IMR-90 (cell line): ENCODE results near the gene TMEM54. TPM values are rescaled to one million over a fixed set of nuclear protein-coding genes. Genes with fewer than 3 reads are reported as not detected.

ENCODE experiments used
- ATAC-seq: fragments of 200-7000 bp; cut with Tn5 transposase; 2 replicates; pipeline ENCODE4 v1.9.1; 2020; ENCODE audit warnings: low read depth, mild to moderate bottlenecking, moderate library complexity
- BruUV-seq: library from RNA; stranded (reverse); fragments of 400-500 nt; replicated peaks from 2 replicates; lab custom pipeline; 2021; lab: Mats Ljungman, UMichigan
- CTCF ChIA-PET: fragments of 300-600 bp; formaldehyde crosslinking; extraction: SDS; loops from one replicate; lab custom pipeline; 2021; ENCODE audit warnings: antibody characterized with exemption; lab: Yijun Ruan, JAX
- POLR2A ChIA-PET: fragments of 300-600 bp; sonication (Branson Sonifier 250); formaldehyde crosslinking; loops from one replicate; lab custom pipeline; 2022; ENCODE audit warnings: antibody characterized with exemption; ENCODE audit not compliant: unreplicated experiment; lab: Charles Lee
- DNase-seq: peaks from one replicate; pipeline ENCODE4 v3.0.0; 2013
- H2AFZ ChIP-seq: replicated peaks from 2 replicates; pipeline ENCODE3; 2013; ENCODE audit warnings: low read length, mild to moderate bottlenecking; ENCODE audit not compliant: poor library complexity
- H2AK5ac ChIP-seq: 2 replicates; pipeline ENCODE4 v1.6.1; 2013; ENCODE audit warnings: low read depth, low read length, inconsistent platforms
- H2AK9ac ChIP-seq: replicated peaks from 2 replicates; pipeline ENCODE3; 2013; ENCODE audit warnings: mild to moderate bottlenecking, low read depth, low read length, moderate library complexity; ENCODE audit not compliant: poor library complexity
- H2BK120ac ChIP-seq: 2 replicates; pipeline ENCODE4 v1.6.1; 2013; ENCODE audit warnings: low read depth, low read length, inconsistent platforms
- H2BK15ac ChIP-seq: 3 replicates; pipeline ENCODE4 v1.6.1; 2013; ENCODE audit warnings: low read depth, low read length, inconsistent platforms
- H2BK20ac ChIP-seq: 2 replicates; pipeline ENCODE4 v1.6.1; 2013; ENCODE audit warnings: low read depth, mild to moderate bottlenecking, inconsistent platforms, low read length, moderate library complexity
- H2BK5ac ChIP-seq: 2 replicates; pipeline ENCODE4 v1.6.1; 2013; ENCODE audit warnings: mild to moderate bottlenecking, low read depth, low read length, inconsistent platforms; ENCODE audit not compliant: poor library complexity, severe bottlenecking
- H3K14ac ChIP-seq: replicated peaks from 2 replicates; pipeline ENCODE4 v1.6.1; 2013; ENCODE audit warnings: low read depth, low read length, inconsistent platforms
- H3K18ac ChIP-seq: 2 replicates; pipeline ENCODE4 v1.6.1; 2013; ENCODE audit warnings: low read depth, low read length, control low read depth
- H3K23ac ChIP-seq: 2 replicates; pipeline ENCODE4 v1.6.1; 2013; ENCODE audit warnings: low read depth, low read length, inconsistent platforms
- H3K27ac ChIP-seq: 2 replicates; pipeline ENCODE4 v1.5.1; 2013; ENCODE audit warnings: mild to moderate bottlenecking, control low read depth, low read length; ENCODE audit not compliant: insufficient read depth
- H3K27me3 ChIP-seq: 2 replicates; pipeline ENCODE4 v1.6.1; 2013; ENCODE audit warnings: low read length; ENCODE audit not compliant: control insufficient read depth, insufficient read depth
- H3K36me3 ChIP-seq: 2 replicates; pipeline ENCODE4 v1.6.1; 2013; ENCODE audit warnings: low read length, mixed read lengths; ENCODE audit not compliant: control insufficient read depth, insufficient read depth
- H3K4ac ChIP-seq: 2 replicates; pipeline ENCODE4 v1.6.1; 2013; ENCODE audit warnings: low read depth, low read length, inconsistent platforms
- H3K4me1 ChIP-seq: 2 replicates; pipeline ENCODE4 v1.6.1; 2013; ENCODE audit warnings: low read length, mixed read lengths; ENCODE audit not compliant: control insufficient read depth, insufficient read depth
- H3K4me2 ChIP-seq: 2 replicates; pipeline ENCODE4 v1.6.1; 2013; ENCODE audit warnings: low read depth, mild to moderate bottlenecking, control low read depth, low read length, moderate library complexity
- H3K4me3 ChIP-seq: 2 replicates; pipeline ENCODE4 v1.5.1; 2013; ENCODE audit warnings: low read depth, mild to moderate bottlenecking, control low read depth, low read length, moderate library complexity; ENCODE audit not compliant: insufficient read depth
- H3K56ac ChIP-seq: 2 replicates; pipeline ENCODE4 v1.6.1; 2013; ENCODE audit warnings: low read length, inconsistent platforms; ENCODE audit not compliant: insufficient read depth; ENCODE audit errors: extremely low read depth
- H3K79me1 ChIP-seq, 2 experiments: 2 replicates each; pipeline ENCODE4 v1.6.1; 2013; ENCODE audit warnings: low read length in 2 of 2, inconsistent platforms in 1 of 2, low read depth in 1 of 2
- H3K9ac ChIP-seq: 2 replicates; pipeline ENCODE4 v1.6.1; 2013; ENCODE audit warnings: low read depth, low read length, control low read depth
- H3K9me1 ChIP-seq: 2 replicates; pipeline ENCODE4 v1.6.1; 2013; ENCODE audit warnings: low read length, inconsistent platforms; ENCODE audit not compliant: insufficient read depth
- H3K9me3 ChIP-seq: 2 replicates; pipeline ENCODE4 v1.6.1; 2013; ENCODE audit warnings: low read length; ENCODE audit not compliant: control insufficient read depth, insufficient read depth
- H4K20me1 ChIP-seq: 2 replicates; pipeline ENCODE4 v1.6.1; 2013; ENCODE audit warnings: low read length, inconsistent platforms; ENCODE audit not compliant: insufficient read depth
- H4K5ac ChIP-seq: 2 replicates; pipeline ENCODE4 v1.6.1; 2013; ENCODE audit warnings: mild to moderate bottlenecking, low read depth, low read length, control low read depth
- H4K8ac ChIP-seq, 2 experiments: 2 replicates each; pipeline ENCODE4 v1.6.1; 2013; ENCODE audit warnings: low read depth in 2 of 2, low read length in 2 of 2, control low read depth in 1 of 2, inconsistent platforms in 1 of 2
- H4K91ac ChIP-seq: 2 replicates; pipeline ENCODE4 v1.6.1; 2013; ENCODE audit warnings: low read depth, low read length, inconsistent platforms; ENCODE audit not compliant: insufficient read depth
- CHD1 ChIP-seq: IDR thresholded peaks from 2 replicates; pipeline ENCODE4 v1.6.1; 2012; ENCODE audit warnings: low read depth, low read length, improper control_type of control experiment
- RCOR1 ChIP-seq: IDR thresholded peaks from 2 replicates; pipeline ENCODE4 v1.6.1; 2012; ENCODE audit warnings: mild to moderate bottlenecking, low read length, improper control_type of control experiment; ENCODE audit not compliant: insufficient replicate concordance
- RFX5 ChIP-seq: IDR thresholded peaks from 2 replicates; pipeline ENCODE4 v1.8.0; 2012; ENCODE audit warnings: low read depth, mild to moderate bottlenecking, low read length, moderate library complexity
- WGBS, 2 experiments: methylation state at CpG; one replicate each; pipeline versions ENCODE4 v1.1.5 to v1.1.7; 2013; ENCODE audit warnings: missing lambda C conversion rate in 2 of 2; ENCODE audit not compliant: insufficient read length in 1 of 2; ENCODE audit errors: extremely low coverage in 2 of 2; 5-methylcytosine and 5-hydroxymethylcytosine counted together
- dilution Hi-C: fragments of 300-500 bp; cut with HindIII; formaldehyde crosslinking; loops from one replicate; pipeline ENCODE4 v1.14.3; 2018; ENCODE audit warnings: low sequenced_read_pairs; ENCODE audit not compliant: unreplicated experiment
- in situ Hi-C: fragments of 300-500 bp; cut with MboI; formaldehyde crosslinking; loops from 3 replicates; pipeline ENCODE4 v1.14.3; 2019; ENCODE audit warnings: low sequenced_read_pairs, inconsistent platforms, mixed read lengths
- intact Hi-C: fragments of 100-400 bp; cut with micrococcal nuclease; formaldehyde crosslinking; loops from 2 replicates; pipeline ENCODE4 v1.10.0; 2022
- polyA plus RNA-seq, 3 experiments: library from polyadenylated mRNA; depleted of rRNA; stranded (reverse); fragments of >200 nt; gene quantifications; 2 replicates each; pipeline ENCODE4 v1.2.3, GENCODE V29; 2012; ENCODE audit warnings: low replicate concordance in 1 of 3
- total RNA-seq: library from RNA; depleted of rRNA; stranded (reverse); fragments of >200 nt; gene quantifications from 2 replicates; pipeline ENCODE4 v1.2.3, GENCODE V29; 2012
- TF ChIP-seq, protein P1 (sequence below): fragments of 150-350 bp; IDR thresholded peaks from 2 replicates; pipeline ENCODE4 v1.6.1; 2016; ENCODE audit warnings: low read depth, mild to moderate bottlenecking, low read length, moderate library complexity, borderline replicate concordance
- TF ChIP-seq, protein P2 (sequence below): conservative IDR thresholded peaks from 2 replicates; pipeline ENCODE4 v1.5.1; 2012; ENCODE audit warnings: mild to moderate bottlenecking, low read depth, low read length, improper control_type of control experiment

Gene TMEM54
- total and polyA plus RNA-seq, 2 of the 4 experiments (the other 2 are of a cell fraction) = 25.5 to 75.2 TPM

DNA sequence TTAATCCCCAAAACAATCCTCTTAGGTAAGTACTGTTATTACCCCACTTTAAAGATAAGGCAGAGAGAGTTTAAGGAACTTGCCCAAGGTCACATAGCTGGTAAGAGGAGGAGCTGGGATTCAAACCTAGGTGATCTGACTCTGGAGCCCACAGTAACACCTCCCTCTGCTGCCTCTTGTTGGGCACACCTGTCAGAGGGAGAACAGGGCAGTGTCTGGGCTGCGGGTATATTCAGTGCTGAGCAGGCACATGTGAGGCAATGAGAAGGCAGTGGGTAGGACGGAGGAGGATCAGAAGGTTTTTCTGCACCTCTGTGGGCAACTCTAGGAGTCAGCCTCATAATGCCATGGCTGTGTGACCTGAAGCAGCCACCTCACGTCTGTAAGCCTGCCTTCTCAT is 13.1 kb downstream of the TMEM54 start:
- ChIA-PET CTCF (no interaction called here), POLR2A (no interaction called here)
- Histone ChIP-seq H3K27ac (no peak overlapping the region), H3K56ac (no peak overlapping the region), H3K9me3 (peaks cover 2% of the 10 kb centered on the region; the same call in 1 of the 2 replicates), H3K14ac (no peak overlapping the region), H4K91ac (no peak overlapping the region), H3K36me3 (no peaks in the 10 kb centered on the region), H3K23ac (no peak overlapping the region), H3K4me3 (no peak overlapping the region), H4K8ac (no peak overlapping the region), H3K9me1 (peaks cover 4% of the 10 kb centered on the region; the same call in 1 of the 2 replicates), H3K9ac (no peak overlapping the region), H2BK15ac (no peak overlapping the region), H3K4ac (no peak overlapping the region), H3K18ac (no peak overlapping the region), H2BK20ac (no peak overlapping the region), H4K5ac (no peak overlapping the region), H4K20me1 (peaks cover 3% of the 10 kb centered on the region; the same call in 1 of the 2 replicates), H3K79me1 (no peaks in the 10 kb centered on the region), H2AK9ac (no peak overlapping the region), H3K4me2 (no peak overlapping the region), H2AFZ (no peak overlapping the region), H3K4me1 (no peaks in the 10 kb centered on the region; the same call in 1 of the 2 replicates), H2BK120ac (no peak overlapping the region), H2BK5ac (no peak overlapping the region), H3K27me3 (peaks cover 74% of the 10 kb centered on the region), H2AK5ac (no peak overlapping the region)
- no CpG with 5 or more reads among the region's 3 CpGs for WGBS, 2 experiments
- intact Hi-C loops = loop anchor here (5.0 kb wide), 1 partner anchor 486 kb away; no protein-coding TSS in a partner anchor
- no peak for ATAC-seq
- dilution Hi-C loops = no loop called here
- DNase-seq = no peak
- BruUV-seq = no TSS peak
- in situ Hi-C loops = no loop called here
- TF ChIP-seq RFX5 (no peak), CHD1 (no peak), RCOR1 (no peak)
- TF ChIP-seq, protein P1, sequence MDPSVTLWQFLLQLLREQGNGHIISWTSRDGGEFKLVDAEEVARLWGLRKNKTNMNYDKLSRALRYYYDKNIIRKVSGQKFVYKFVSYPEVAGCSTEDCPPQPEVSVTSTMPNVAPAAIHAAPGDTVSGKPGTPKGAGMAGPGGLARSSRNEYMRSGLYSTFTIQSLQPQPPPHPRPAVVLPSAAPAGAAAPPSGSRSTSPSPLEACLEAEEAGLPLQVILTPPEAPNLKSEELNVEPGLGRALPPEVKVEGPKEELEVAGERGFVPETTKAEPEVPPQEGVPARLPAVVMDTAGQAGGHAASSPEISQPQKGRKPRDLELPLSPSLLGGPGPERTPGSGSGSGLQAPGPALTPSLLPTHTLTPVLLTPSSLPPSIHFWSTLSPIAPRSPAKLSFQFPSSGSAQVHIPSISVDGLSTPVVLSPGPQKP = no peak
- TF ChIP-seq, protein P2, sequence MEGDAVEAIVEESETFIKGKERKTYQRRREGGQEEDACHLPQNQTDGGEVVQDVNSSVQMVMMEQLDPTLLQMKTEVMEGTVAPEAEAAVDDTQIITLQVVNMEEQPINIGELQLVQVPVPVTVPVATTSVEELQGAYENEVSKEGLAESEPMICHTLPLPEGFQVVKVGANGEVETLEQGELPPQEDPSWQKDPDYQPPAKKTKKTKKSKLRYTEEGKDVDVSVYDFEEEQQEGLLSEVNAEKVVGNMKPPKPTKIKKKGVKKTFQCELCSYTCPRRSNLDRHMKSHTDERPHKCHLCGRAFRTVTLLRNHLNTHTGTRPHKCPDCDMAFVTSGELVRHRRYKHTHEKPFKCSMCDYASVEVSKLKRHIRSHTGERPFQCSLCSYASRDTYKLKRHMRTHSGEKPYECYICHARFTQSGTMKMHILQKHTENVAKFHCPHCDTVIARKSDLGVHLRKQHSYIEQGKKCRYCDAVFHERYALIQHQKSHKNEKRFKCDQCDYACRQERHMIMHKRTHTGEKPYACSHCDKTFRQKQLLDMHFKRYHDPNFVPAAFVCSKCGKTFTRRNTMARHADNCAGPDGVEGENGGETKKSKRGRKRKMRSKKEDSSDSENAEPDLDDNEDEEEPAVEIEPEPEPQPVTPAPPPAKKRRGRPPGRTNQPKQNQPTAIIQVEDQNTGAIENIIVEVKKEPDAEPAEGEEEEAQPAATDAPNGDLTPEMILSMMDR = no peak
